Endothelial cell (in vitro differentiated cells): ENCODE measurements around the gene NAP1L3. TPM values are rescaled to one million over a fixed set of nuclear protein-coding genes. Genes with fewer than 3 reads are reported as not detected.

Experiments
- DNase-seq: peaks from one replicate; pipeline ENCODE4 v3.0.0; 2021; ENCODE audit warnings: low spot score
- H3K27ac Mint-ChIP-seq: one replicate; pipeline ENCODE4 v1.8.0; 2021; ENCODE audit warnings: mixed read lengths, inconsistent platforms; ENCODE audit not compliant: unreplicated experiment
- H3K27me3 Mint-ChIP-seq: one replicate; pipeline ENCODE4 v1.8.0; 2021; ENCODE audit warnings: mild to moderate bottlenecking, moderate library complexity, mixed read lengths, inconsistent platforms; ENCODE audit not compliant: unreplicated experiment
- H3K36me3 Mint-ChIP-seq: one replicate; pipeline ENCODE4 v1.8.0; 2021; ENCODE audit warnings: mild to moderate bottlenecking, low read depth, mixed read lengths, inconsistent platforms; ENCODE audit not compliant: unreplicated experiment
- H3K4me1 Mint-ChIP-seq: one replicate; pipeline ENCODE4 v1.8.0; 2021; ENCODE audit warnings: mild to moderate bottlenecking, mixed read lengths, inconsistent platforms; ENCODE audit not compliant: unreplicated experiment
- H3K4me3 Mint-ChIP-seq: one replicate; pipeline ENCODE4 v1.8.0; 2021; ENCODE audit warnings: mild to moderate bottlenecking, mixed read lengths, inconsistent platforms; ENCODE audit not compliant: unreplicated experiment
- H3K9me3 Mint-ChIP-seq: one replicate; pipeline ENCODE4 v1.8.0; 2021; ENCODE audit warnings: mixed read lengths, inconsistent platforms; ENCODE audit not compliant: unreplicated experiment
- total RNA-seq: library from RNA; stranded (reverse); fragmentation: NEBNext Ultra II Directional; extraction: Animal tissue kit (Norgen Biotek cat#: 25700); gene quantifications from one replicate; pipeline ENCODE4 v1.2.1, GENCODE V29; 2021; ENCODE audit not compliant: unreplicated experiment
- TF ChIP-seq, protein P1 (sequence below): fragments of 200-600 bp; sonication (generic); IDR thresholded peaks from one replicate; pipeline ENCODE4 v1.5.0; 2021; ENCODE audit warnings: antibody characterized with exemption; ENCODE audit not compliant: unreplicated experiment

The NAP1L3 gene
- total RNA-seq, 1 donor from 2014 or later, result 18.3 TPM

DNA sequence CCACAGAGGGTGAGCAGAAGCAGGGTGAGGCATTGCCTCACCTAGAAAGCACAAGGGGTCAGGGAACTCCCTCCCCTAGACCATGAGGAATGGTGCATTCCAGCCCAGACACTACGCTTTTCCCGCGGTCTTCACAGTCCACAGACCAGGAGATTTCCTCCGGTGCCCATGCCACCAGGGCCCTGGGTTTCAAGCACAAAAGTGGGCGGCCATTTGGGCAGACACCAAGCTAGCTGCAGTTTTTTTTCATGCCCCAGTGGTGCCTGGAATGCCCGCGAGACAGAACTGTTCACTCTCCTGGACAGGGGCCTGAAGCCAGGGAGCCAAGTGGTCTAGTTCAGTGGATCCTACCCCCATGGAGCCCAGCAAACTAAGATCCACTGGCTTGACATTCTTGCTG is 12.8 kb downstream of the NAP1L3 start:
- no peaks in the 10 kb centered on the region for H3K4me1 Mint-ChIP-seq
- no peak overlapping the region for H3K27ac Mint-ChIP-seq
- no peaks in the 10 kb centered on the region for H3K36me3 Mint-ChIP-seq
- no peak for DNase-seq
- no peaks in the 10 kb centered on the region for H3K9me3 Mint-ChIP-seq
- TF ChIP-seq, protein P1, sequence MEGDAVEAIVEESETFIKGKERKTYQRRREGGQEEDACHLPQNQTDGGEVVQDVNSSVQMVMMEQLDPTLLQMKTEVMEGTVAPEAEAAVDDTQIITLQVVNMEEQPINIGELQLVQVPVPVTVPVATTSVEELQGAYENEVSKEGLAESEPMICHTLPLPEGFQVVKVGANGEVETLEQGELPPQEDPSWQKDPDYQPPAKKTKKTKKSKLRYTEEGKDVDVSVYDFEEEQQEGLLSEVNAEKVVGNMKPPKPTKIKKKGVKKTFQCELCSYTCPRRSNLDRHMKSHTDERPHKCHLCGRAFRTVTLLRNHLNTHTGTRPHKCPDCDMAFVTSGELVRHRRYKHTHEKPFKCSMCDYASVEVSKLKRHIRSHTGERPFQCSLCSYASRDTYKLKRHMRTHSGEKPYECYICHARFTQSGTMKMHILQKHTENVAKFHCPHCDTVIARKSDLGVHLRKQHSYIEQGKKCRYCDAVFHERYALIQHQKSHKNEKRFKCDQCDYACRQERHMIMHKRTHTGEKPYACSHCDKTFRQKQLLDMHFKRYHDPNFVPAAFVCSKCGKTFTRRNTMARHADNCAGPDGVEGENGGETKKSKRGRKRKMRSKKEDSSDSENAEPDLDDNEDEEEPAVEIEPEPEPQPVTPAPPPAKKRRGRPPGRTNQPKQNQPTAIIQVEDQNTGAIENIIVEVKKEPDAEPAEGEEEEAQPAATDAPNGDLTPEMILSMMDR, result no peak
- no peak overlapping the region for H3K4me3 Mint-ChIP-seq
- H3K27me3 Mint-ChIP-seq, result no peaks in the 10 kb centered on the region

DNA sequence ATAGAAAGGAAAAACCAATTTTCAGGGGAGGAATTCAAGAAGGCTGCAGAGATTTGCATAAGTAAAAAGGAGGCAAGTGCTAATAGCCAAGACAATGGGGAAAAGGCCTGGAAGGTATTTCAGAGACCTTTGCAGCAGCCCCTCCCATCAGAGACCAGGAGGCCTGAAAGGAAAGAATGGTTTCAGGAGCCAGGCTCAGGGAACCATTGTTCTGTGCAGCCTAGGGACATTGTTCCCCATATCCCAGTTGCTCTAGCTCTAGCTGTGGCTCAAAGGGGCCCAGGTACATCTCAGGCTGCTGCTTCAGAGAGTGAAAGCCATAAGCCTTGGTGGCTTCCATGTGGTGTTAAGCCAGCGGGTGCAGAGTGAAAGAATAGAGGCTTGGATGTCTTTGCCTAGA is 24.0 kb downstream of the NAP1L3 start:
- Mint-ChIP-seq H3K27me3 (no peaks in the 10 kb centered on the region), H3K9me3 (no peaks in the 10 kb centered on the region), H3K4me3 (no peak overlapping the region), H3K4me1 (no peaks in the 10 kb centered on the region), H3K36me3 (no peaks in the 10 kb centered on the region), H3K27ac (no peak overlapping the region)
- DNase-seq, result no peak
- TF ChIP-seq, protein P1, result no peak

DNA sequence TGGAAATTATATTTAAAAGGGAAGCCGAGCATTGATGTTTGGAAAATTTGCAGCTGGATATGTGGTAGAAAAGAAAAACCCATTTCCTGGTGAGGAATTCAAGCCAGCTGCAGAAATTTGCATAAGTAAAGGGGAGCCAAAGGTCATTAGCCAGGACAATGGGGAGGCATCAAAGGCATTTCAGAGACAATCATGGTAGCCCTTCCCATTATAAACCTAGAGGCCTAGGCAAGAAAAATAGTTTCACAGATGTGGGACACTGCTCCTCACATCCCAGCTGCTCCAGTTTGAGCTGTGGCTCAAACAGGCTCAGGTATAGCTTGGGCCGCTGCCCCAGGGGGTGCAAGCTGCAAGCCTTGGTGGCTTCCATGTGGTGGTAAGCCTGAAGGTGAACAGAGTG is 35.8 kb downstream of the NAP1L3 start:
- Mint-ChIP-seq H3K9me3 (no peaks in the 10 kb centered on the region), H3K4me3 (no peak overlapping the region), H3K27me3 (peaks cover 1% of the 10 kb centered on the region), H3K27ac (no peak overlapping the region), H3K36me3 (peaks cover 6% of the 10 kb centered on the region), H3K4me1 (no peaks in the 10 kb centered on the region)
- DNase-seq, result no peak
- TF ChIP-seq, protein P1, result no peak

Other genes starting within 250 kb of the NAP1L3 start
- gene FAM133A, start 628 bp upstream of the NAP1L3 start, total RNA-seq, result 0.31 TPM